Upper lobe of left lung (tissue), 4 donors: ENCODE results near the gene KDM1A.

Source experiments
- POLR2A ChIP-seq, 4 donors: fragments of 450-650 bp; IDR thresholded peaks; one replicate each; pipeline ENCODE4 v1.5.1; 2016 to 2017; ENCODE audit warnings: antibody characterized with exemption in 4 of 4, mild to moderate bottlenecking in 2 of 4
- TF ChIP-seq, protein P1 (sequence below), 6 experiments: fragments of 450-650 bp in 4 of 6; fragments of 200-600 bp in 2 of 6; sonication (generic) in 2 of 6; IDR thresholded peaks; one replicate each; pipeline ENCODE4 v1.5.1; 2016 to 2019; ENCODE audit warnings: antibody characterized with exemption in 6 of 6

DNA sequence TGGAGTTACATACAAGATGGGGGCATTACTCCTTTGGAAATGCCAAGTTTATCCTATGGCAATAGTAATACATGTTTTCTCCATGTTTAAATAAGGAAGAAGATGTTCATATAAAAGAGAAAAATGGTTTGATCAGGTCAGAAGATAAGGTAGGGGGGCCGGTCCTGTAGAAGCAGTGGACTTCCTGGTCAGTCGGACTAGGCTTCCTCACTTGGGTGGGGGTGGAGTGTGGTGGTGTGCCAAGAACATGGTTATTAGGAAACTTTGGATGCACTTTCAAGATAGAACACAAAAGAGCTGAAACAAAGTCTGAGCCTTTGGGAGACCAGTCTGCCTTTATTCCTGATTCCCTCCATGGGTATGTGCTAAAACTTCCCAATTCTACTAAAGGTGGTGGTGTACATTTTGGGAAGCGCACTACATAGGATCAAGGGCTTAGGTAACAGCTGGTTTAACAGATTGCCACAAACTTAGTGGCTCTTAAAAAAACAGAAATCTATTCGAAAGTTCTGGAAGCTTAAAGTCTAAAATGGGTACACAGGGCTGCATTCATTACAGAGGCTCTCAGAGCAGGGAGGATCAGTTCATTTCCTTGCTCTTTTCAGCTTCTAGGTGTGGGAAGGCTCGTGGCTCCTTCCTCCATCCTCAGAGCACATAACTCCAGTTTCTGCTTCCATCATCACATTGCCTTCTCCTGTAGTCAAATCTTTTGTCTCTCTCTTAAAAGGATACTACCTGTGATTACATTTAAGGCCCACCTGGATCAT lies 64.6 kb downstream of the KDM1A start:
- TF ChIP-seq, protein P1, sequence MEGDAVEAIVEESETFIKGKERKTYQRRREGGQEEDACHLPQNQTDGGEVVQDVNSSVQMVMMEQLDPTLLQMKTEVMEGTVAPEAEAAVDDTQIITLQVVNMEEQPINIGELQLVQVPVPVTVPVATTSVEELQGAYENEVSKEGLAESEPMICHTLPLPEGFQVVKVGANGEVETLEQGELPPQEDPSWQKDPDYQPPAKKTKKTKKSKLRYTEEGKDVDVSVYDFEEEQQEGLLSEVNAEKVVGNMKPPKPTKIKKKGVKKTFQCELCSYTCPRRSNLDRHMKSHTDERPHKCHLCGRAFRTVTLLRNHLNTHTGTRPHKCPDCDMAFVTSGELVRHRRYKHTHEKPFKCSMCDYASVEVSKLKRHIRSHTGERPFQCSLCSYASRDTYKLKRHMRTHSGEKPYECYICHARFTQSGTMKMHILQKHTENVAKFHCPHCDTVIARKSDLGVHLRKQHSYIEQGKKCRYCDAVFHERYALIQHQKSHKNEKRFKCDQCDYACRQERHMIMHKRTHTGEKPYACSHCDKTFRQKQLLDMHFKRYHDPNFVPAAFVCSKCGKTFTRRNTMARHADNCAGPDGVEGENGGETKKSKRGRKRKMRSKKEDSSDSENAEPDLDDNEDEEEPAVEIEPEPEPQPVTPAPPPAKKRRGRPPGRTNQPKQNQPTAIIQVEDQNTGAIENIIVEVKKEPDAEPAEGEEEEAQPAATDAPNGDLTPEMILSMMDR (IDR thresholded peaks at IDR 0.05), result no peak
- TF ChIP-seq POLR2A (IDR thresholded peaks at IDR 0.05), result no peak
